OCI-LY1 (cell line): ENCODE results near the gene HAPLN1.
A peak's percentile ranks its signal among the peaks of the same experiment; 100 is the strongest.

ENCODE experiments used
- H2AFZ ChIP-seq: fragments of 200-600 bp; sonication (generic), shearing (Covaris generic); 2 replicates; pipeline ENCODE4 v1.6.0; 2014; ENCODE audit warnings: antibody characterized with exemption, mild to moderate bottlenecking, low read length
- H3F3A ChIP-seq: fragments of 200-600 bp; sonication (generic), shearing (Covaris generic); 2 replicates; pipeline ENCODE4 v1.6.0; 2014; ENCODE audit warnings: mild to moderate bottlenecking, antibody characterized with exemption, low read length, moderate library complexity; ENCODE audit not compliant: insufficient read depth
- H3K27ac ChIP-seq: fragments of 200-600 bp; sonication (generic); 2 replicates; pipeline ENCODE4 v1.5.1; 2014; ENCODE audit warnings: low read length, mixed run types, mild to moderate bottlenecking, low read depth; ENCODE audit not compliant: poor library complexity, severe bottlenecking
- H3K27me3 ChIP-seq: fragments of 200-600 bp; sonication (generic); 2 replicates; pipeline ENCODE4 v1.6.0; 2014; ENCODE audit warnings: antibody characterized with exemption, mild to moderate bottlenecking, low read length, moderate library complexity; ENCODE audit not compliant: insufficient read depth
- H3K36me3 ChIP-seq: fragments of 200-600 bp; sonication (generic); 2 replicates; pipeline ENCODE4 v1.6.1; 2014; ENCODE audit warnings: mild to moderate bottlenecking, antibody characterized with exemption, low read length, moderate library complexity, mixed read lengths; ENCODE audit not compliant: insufficient read depth
- H3K4me1 ChIP-seq: fragments of 200-600 bp; sonication (generic); 2 replicates; pipeline ENCODE4 v1.5.1; 2014; ENCODE audit warnings: mild to moderate bottlenecking, low read length, moderate library complexity; ENCODE audit not compliant: insufficient read depth, severe bottlenecking
- H3K4me2 ChIP-seq: fragments of 200-600 bp; sonication (generic), shearing (Covaris generic); 2 replicates; pipeline ENCODE4 v1.6.1; 2014; ENCODE audit warnings: low read length
- H3K4me3 ChIP-seq: fragments of 200-600 bp; sonication (generic); 2 replicates; pipeline ENCODE4 v1.5.1; 2014; ENCODE audit warnings: low read length, low read depth, mild to moderate bottlenecking, mixed read lengths; ENCODE audit not compliant: poor library complexity, severe bottlenecking
- H3K79me2 ChIP-seq: fragments of 200-600 bp; shearing (Covaris generic); 2 replicates; pipeline ENCODE4 v1.6.1; 2016; ENCODE audit warnings: mixed run types, low read length, mixed read lengths; ENCODE audit not compliant: insufficient read depth
- H3K9ac ChIP-seq: fragments of 200-600 bp; sonication (generic), shearing (Covaris generic); 2 replicates; pipeline ENCODE4 v1.6.1; 2014; ENCODE audit warnings: mild to moderate bottlenecking, low read length, mixed read lengths
- H3K9me2 ChIP-seq: fragments of 200-600 bp; sonication (generic), shearing (Covaris generic); 2 replicates; pipeline ENCODE4 v1.6.1; 2014; ENCODE audit warnings: low read depth, mild to moderate bottlenecking, low read length, mixed read lengths
- H3K9me3 ChIP-seq: fragments of 200-600 bp; shearing (Covaris generic); 2 replicates; pipeline ENCODE4 v1.6.1; 2014; ENCODE audit warnings: low read length, mixed read lengths
- H4K20me1 ChIP-seq: fragments of 200-600 bp; sonication (generic), shearing (Covaris generic); 2 replicates; pipeline ENCODE4 v1.6.0; 2016; ENCODE audit warnings: mild to moderate bottlenecking, low read length; ENCODE audit not compliant: insufficient read depth
- EZH2 ChIP-seq: fragments of 200-600 bp; sonication (generic), shearing (Covaris generic); IDR thresholded peaks from 2 replicates; pipeline ENCODE4 v1.8.0; 2017; ENCODE audit warnings: borderline replicate concordance, mixed run types, mild to moderate bottlenecking, antibody characterized with exemption, low read length, moderate library complexity, mixed read lengths
- TF ChIP-seq, protein P1 (sequence below): fragments of 200-600 bp; sonication (generic), shearing (Covaris generic); IDR thresholded peaks from 2 replicates; pipeline ENCODE4 v1.5.1; 2017; ENCODE audit warnings: mild to moderate bottlenecking, antibody characterized with exemption, low read length, moderate library complexity, mixed read lengths

Gene HAPLN1

DNA sequence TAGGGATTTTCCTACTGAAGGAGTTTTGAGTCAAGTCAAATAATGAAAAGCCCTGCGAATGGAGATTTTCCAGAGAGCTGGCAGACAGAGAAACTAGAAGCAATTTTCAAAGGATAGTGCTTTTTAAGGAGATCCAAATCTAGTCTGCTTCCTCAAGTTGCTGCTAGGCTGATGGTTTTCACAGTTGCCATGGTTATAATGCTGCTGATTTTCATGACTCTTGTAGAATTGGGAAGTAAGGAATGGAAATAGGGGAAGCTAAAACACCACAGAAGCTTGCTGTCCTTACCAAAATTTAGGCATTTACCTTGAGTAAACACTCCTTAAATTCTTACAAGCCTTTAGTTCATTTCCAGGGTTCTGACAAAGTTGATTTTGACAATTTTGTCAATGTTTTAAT lies 30.1 kb upstream of the HAPLN1 start:
- Histone ChIP-seq H3K9me3 (peaks cover 5% of the 10 kb centered on the region; the same call in 1 of the 2 replicates), H3K36me3 (no peaks in the 10 kb centered on the region), H3K9ac (no peak overlapping the region), H3K9me2 (no peaks in the 10 kb centered on the region), H3K4me1 (no peaks in the 10 kb centered on the region), H3K4me3 (no peak overlapping the region), H2AFZ (no peak overlapping the region), H3K27me3 (no peaks in the 10 kb centered on the region), H3F3A (no peaks in the 10 kb centered on the region), H3K4me2 (no peak overlapping the region), H3K27ac (no peak overlapping the region), H4K20me1 (no peaks in the 10 kb centered on the region), H3K79me2 (no peaks in the 10 kb centered on the region)
- TF ChIP-seq, protein P1, sequence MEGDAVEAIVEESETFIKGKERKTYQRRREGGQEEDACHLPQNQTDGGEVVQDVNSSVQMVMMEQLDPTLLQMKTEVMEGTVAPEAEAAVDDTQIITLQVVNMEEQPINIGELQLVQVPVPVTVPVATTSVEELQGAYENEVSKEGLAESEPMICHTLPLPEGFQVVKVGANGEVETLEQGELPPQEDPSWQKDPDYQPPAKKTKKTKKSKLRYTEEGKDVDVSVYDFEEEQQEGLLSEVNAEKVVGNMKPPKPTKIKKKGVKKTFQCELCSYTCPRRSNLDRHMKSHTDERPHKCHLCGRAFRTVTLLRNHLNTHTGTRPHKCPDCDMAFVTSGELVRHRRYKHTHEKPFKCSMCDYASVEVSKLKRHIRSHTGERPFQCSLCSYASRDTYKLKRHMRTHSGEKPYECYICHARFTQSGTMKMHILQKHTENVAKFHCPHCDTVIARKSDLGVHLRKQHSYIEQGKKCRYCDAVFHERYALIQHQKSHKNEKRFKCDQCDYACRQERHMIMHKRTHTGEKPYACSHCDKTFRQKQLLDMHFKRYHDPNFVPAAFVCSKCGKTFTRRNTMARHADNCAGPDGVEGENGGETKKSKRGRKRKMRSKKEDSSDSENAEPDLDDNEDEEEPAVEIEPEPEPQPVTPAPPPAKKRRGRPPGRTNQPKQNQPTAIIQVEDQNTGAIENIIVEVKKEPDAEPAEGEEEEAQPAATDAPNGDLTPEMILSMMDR: no peak
- no peak for TF ChIP-seq EZH2

DNA sequence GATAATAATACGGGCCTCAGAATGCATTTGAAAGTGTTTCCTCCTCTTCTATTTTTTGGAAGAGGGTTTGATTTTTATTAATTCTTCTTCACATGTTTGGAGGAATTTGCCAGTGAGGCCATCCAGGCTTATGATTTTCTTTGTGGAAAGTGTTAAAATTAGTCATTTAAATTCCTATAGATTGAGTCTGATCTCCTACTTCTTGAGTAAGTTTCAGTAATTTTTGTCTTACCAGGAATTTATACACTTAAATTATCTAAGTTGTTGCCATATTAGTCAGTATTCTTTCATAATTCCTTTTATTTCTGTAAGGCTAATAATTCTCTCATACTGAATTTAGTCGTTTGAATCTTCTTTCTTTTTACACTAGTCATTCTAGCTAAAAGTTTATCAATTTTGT lies 25.2 kb upstream of the HAPLN1 start:
- Histone ChIP-seq H3K4me3 (no peak overlapping the region), H3K36me3 (no peaks in the 10 kb centered on the region), H3K9me3 (peaks cover 5% of the 10 kb centered on the region; the same call in 1 of the 2 replicates), H3K4me2 (no peak overlapping the region), H2AFZ (no peak overlapping the region), H3K79me2 (no peaks in the 10 kb centered on the region), H3K9me2 (no peaks in the 10 kb centered on the region), H3K4me1 (peaks cover 18% of the 10 kb centered on the region), H4K20me1 (no peaks in the 10 kb centered on the region), H3K27me3 (no peaks in the 10 kb centered on the region), H3K9ac (no peak overlapping the region), H3K27ac (no peak overlapping the region), H3F3A (no peaks in the 10 kb centered on the region)
- no peak for TF ChIP-seq EZH2

DNA sequence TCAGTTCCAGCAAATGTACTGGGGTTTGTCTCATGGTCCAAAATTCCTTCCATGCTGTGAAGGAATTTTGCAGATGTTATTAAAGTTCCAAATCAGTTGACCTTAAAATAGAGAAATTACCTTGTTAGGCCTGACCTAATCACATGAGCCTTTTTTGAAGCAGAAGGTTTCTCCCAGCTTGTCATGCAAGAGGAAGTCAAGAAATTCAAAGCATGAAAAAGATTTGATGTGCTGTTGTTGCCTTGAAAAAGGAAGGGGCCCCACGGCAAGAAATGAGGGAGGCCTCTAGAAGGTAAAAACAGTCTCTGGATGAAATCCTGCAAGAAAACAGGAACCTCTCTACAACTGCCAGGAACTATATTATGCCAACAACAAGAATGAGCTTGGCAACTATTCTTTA lies 24.2 kb upstream of the HAPLN1 start:
- Histone ChIP-seq H3K4me3 (no peak overlapping the region), H3K27me3 (no peaks in the 10 kb centered on the region), H3K36me3 (no peaks in the 10 kb centered on the region), H3K9ac (no peak overlapping the region), H3K9me3 (peaks cover 2% of the 10 kb centered on the region; the same call in 1 of the 2 replicates), H3K9me2 (no peaks in the 10 kb centered on the region), H3K27ac (no peak overlapping the region), H4K20me1 (no peaks in the 10 kb centered on the region), H3K79me2 (no peaks in the 10 kb centered on the region), H3F3A (no peaks in the 10 kb centered on the region), H3K4me1 (peaks cover 25% of the 10 kb centered on the region), H2AFZ (0 out of 2 replicates have a peak overlapping the region, but pooled peaks have one; percentile 16), H3K4me2 (no peak overlapping the region)
- no peak for TF ChIP-seq EZH2
- TF ChIP-seq, protein P1: no peak

DNA sequence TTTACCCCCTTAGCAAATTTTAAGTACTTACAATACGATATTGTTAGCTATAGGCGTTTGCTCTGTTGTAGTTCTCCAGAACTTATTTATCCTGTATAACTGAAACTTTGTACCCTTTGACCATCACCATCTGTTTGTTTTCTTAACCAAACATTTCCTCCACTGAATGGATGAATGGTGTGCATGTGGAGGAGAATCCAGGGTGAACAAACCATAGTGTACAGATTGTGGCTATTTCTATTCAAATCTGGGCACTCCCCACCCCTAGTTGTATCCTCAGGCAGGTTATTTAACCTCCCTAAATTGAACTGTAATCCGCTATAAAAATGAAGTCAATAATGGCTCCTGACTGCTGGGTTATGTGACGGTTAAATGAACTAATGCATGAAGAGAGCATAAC lies 21.4 kb upstream of the HAPLN1 start:
- H3K9me2 ChIP-seq: no peaks in the 10 kb centered on the region
- TF ChIP-seq, protein P1: no peak
- TF ChIP-seq EZH2: no peak
- H3K4me2 ChIP-seq: no peak overlapping the region
- peaks cover 25% of the 10 kb centered on the region for H3K4me1 ChIP-seq
- no peak overlapping the region for H3K27ac ChIP-seq
- H4K20me1 ChIP-seq: no peaks in the 10 kb centered on the region
- no peaks in the 10 kb centered on the region for H3K27me3 ChIP-seq
- H3K36me3 ChIP-seq: no peaks in the 10 kb centered on the region
- H3K4me3 ChIP-seq: no peak overlapping the region
- H2AFZ ChIP-seq: no peak overlapping the region
- no peaks in the 10 kb centered on the region for H3K79me2 ChIP-seq
- H3F3A ChIP-seq: no peaks in the 10 kb centered on the region
- H3K9ac ChIP-seq: no peak overlapping the region
- H3K9me3 ChIP-seq: no peaks in the 10 kb centered on the region
